Keratinocyte (primary cell): ENCODE measurements around the gene KCNB1. TPM values are rescaled to one million over a fixed set of nuclear protein-coding genes. Genes with fewer than 3 reads are reported as not detected.

Experiments
- DNase-seq: peaks from one replicate; pipeline ENCODE4 v3.0.0-alpha.2; 2011; ENCODE audit warnings: low read depth, missing footprints, low spot score
- FAIRE-seq: peaks from 2 replicates; lab custom pipeline; 2011; peaks lifted over from hg19 to GRCh38; lab: Jason Lieb, UNC
- H2AFZ ChIP-seq: 2 replicates; pipeline ENCODE4 v1.6.0; 2012; ENCODE audit warnings: low read length, control low read depth, inconsistent platforms; ENCODE audit not compliant: control insufficient read depth
- H3K27ac ChIP-seq: 2 replicates; pipeline ENCODE4 v1.5.1; 2011; ENCODE audit warnings: low read length; ENCODE audit not compliant: control insufficient read depth, insufficient read depth
- H3K27me3 ChIP-seq: 3 replicates; pipeline ENCODE4 v1.6.0; 2011; ENCODE audit warnings: low read length; ENCODE audit not compliant: control insufficient read depth, insufficient read depth; ENCODE audit errors: extremely low read depth
- H3K36me3 ChIP-seq, 2 experiments: 2 replicates in 1 of 2; 3 replicates in 1 of 2; pipeline ENCODE4 v1.5.1; 2011; ENCODE audit warnings: low read length in 2 of 2, mild to moderate bottlenecking in 1 of 2; ENCODE audit not compliant: control insufficient read depth in 2 of 2, insufficient read depth in 2 of 2; ENCODE audit errors: extremely low read depth in 1 of 2
- H3K4me1 ChIP-seq: 3 replicates; pipeline ENCODE4 v1.5.1; 2011; ENCODE audit warnings: low read length; ENCODE audit not compliant: control insufficient read depth, insufficient read depth; ENCODE audit errors: extremely low read depth
- H3K4me2 ChIP-seq: 3 replicates; pipeline ENCODE4 v1.6.0; 2011; ENCODE audit warnings: low read depth, low read length; ENCODE audit not compliant: control insufficient read depth, insufficient read depth; ENCODE audit errors: extremely low read depth
- H3K4me3 ChIP-seq, 3 experiments: fragments of 200-600 bp in 1 of 3; sonication (generic) in 1 of 3; 2 replicates in 2 of 3; 3 replicates in 1 of 3; pipeline ENCODE4 v1.5.1; 2011 to 2016; ENCODE audit warnings: low read length in 3 of 3, mild to moderate bottlenecking in 3 of 3, control low read depth in 2 of 3, inconsistent platforms in 1 of 3, low read depth in 1 of 3, mixed read lengths in 1 of 3, mixed run types in 1 of 3, moderate library complexity in 1 of 3; ENCODE audit not compliant: control insufficient read depth in 2 of 3, insufficient read depth in 2 of 3; ENCODE audit errors: extremely low read depth in 1 of 3
- H3K79me2 ChIP-seq: 2 replicates; pipeline ENCODE4 v1.6.0; 2012; ENCODE audit warnings: low read length; ENCODE audit not compliant: control insufficient read depth, insufficient read depth
- H3K9ac ChIP-seq: 3 replicates; pipeline ENCODE4 v1.6.0; 2011; ENCODE audit warnings: low read length; ENCODE audit not compliant: control insufficient read depth, insufficient read depth; ENCODE audit errors: extremely low read depth
- H3K9me1 ChIP-seq: 3 replicates; pipeline ENCODE4 v1.6.0; 2011; ENCODE audit warnings: low read length; ENCODE audit not compliant: control insufficient read depth, insufficient read depth; ENCODE audit errors: extremely low read depth
- H3K9me3 ChIP-seq: 2 replicates; pipeline ENCODE4 v1.5.1; 2012; ENCODE audit warnings: low read depth, low read length; ENCODE audit not compliant: control insufficient read depth
- H4K20me1 ChIP-seq: 3 replicates; pipeline ENCODE4 v1.6.0; 2011; ENCODE audit warnings: low read length; ENCODE audit not compliant: control insufficient read depth, insufficient read depth; ENCODE audit errors: extremely low read depth
- CTCF ChIP-seq, 3 experiments: IDR thresholded peaks in 1 of 3; conservative IDR thresholded peaks in 1 of 3; optimal IDR thresholded peaks in 1 of 3; 2 replicates in 2 of 3; 3 replicates in 1 of 3; pipeline versions ENCODE3 to v1.5.1; 2011; ENCODE audit warnings: low read length in 3 of 3, mild to moderate bottlenecking in 3 of 3, moderate library complexity in 2 of 3, control low read depth in 1 of 3, inconsistent platforms in 1 of 3; ENCODE audit not compliant: insufficient read depth in 2 of 3; ENCODE audit errors: extremely low read depth in 1 of 3
- EZH2 ChIP-seq: IDR thresholded peaks from one replicate; pipeline ENCODE4 v1.6.1; 2012; ENCODE audit warnings: inconsistent platforms, mild to moderate bottlenecking, low read length, moderate library complexity
- dilution Hi-C: fragments of 300-500 bp; cut with MboI; formaldehyde crosslinking; loops from one replicate; pipeline ENCODE4 v1.7.0; 2020; ENCODE audit warnings: low sequenced_read_pairs; ENCODE audit not compliant: extremely low pct_ligation_motif_present
- polyA plus RNA-seq, 5 experiments: library from polyadenylated mRNA; depleted of rRNA in 3 of 5; stranded (reverse) in 3 of 5; stranded (forward) in 1 of 5; unstranded in 1 of 5; fragments of >200 nt; gene quantifications; 1 replicate in 1 of 5; 2 replicates in 3 of 5; 3 replicates in 1 of 5; pipeline versions ENCODE4 v1.2.1 to v1.2.3, GENCODE V29; 2011 to 2012; ENCODE audit warnings: missing spikeins in 2 of 5, low read depth in 1 of 5, low replicate concordance in 1 of 5

The KCNB1 gene
- polyA plus RNA-seq, 1 donor (not counting 4 experiments of a cell fraction or from before 2014, with no cell fraction given), result not detected

DNA sequence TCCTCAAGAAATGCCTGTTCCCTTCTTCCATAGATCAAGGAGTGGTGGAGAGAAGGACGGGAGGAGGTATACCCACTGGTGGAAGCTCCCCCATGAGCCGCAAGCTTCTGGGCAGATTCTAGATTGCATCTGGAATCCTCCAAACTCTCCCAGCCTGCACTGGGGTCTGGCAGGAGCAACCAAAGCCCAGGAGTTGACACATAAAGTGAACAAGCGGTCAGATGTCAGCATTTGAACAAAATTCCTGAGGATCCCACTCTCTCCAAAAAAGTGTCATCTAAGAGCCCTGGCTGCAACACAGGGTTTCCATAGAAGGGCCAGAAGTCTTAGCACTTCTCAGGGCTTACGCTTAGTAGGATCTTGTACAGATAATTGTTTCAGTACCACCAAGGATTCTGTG is 88.2 kb downstream of the KCNB1 start:
- no peak overlapping the region for H3K4me2 ChIP-seq

DNA sequence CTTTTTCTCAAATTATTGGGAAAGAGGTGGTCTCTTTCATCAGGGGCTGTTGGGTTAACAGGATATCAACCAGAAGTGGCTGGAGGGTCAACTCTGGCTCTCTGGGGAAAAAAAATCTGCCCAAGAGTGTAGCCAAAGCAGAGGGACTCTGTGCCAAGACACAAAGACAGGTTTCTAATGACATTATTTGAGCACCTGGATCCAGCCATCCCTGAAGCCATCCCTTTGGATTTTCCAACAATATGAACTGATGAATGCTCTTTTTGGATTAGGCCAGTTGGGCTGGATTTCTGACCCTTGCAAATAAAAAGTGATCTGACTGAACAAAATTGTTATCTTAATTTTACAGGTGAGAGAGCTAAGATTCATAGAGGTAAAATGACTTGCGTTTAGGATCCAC is 88.7 kb downstream of the KCNB1 start:
- no peak for TF ChIP-seq CTCF (optimal IDR thresholded peaks at IDR 0.05 in 1 of 3, IDR thresholded peaks at IDR 0.05 in 1 of 3, conservative IDR thresholded peaks at IDR 0.05 in 1 of 3; ENCODE audit: extremely low read depth in 1 of 3, insufficient read depth in 2 of 3, low read length in 3 of 3)
- TF ChIP-seq EZH2, result no peak
- Histone ChIP-seq H3K79me2 (no peaks in the 10 kb centered on the region), H3K9me3 (no peaks in the 10 kb centered on the region), H3K4me1 (peaks cover 7% of the 10 kb centered on the region), H2AFZ (no peak overlapping the region), H3K9ac (no peak overlapping the region), H3K27me3 (peaks cover 29% of the 10 kb centered on the region), H3K27ac (no peak overlapping the region), H3K4me2 (no peak overlapping the region), H3K4me3 (no peak overlapping the region), H4K20me1 (no peaks in the 10 kb centered on the region), H3K9me1 (no peaks in the 10 kb centered on the region), H3K36me3 (no peaks in the 10 kb centered on the region)
- DNase-seq, result no peak
- dilution Hi-C loops, result no loop called here
- FAIRE-seq, result no peak

More for the DNA sequence above, 88.2 kb downstream of the KCNB1 start:
- H3K27ac ChIP-seq, result no peak overlapping the region
- FAIRE-seq, result no peak
- DNase-seq, result no peak
- H4K20me1 ChIP-seq, result no peaks in the 10 kb centered on the region
- H3K9me3 ChIP-seq, result no peaks in the 10 kb centered on the region
- H3K79me2 ChIP-seq, result no peaks in the 10 kb centered on the region
- H2AFZ ChIP-seq, result no peak overlapping the region
- TF ChIP-seq EZH2, result no peak
- no peak for TF ChIP-seq CTCF (optimal IDR thresholded peaks at IDR 0.05 in 1 of 3, IDR thresholded peaks at IDR 0.05 in 1 of 3, conservative IDR thresholded peaks at IDR 0.05 in 1 of 3; ENCODE audit: extremely low read depth in 1 of 3, insufficient read depth in 2 of 3, low read length in 3 of 3)
- H3K27me3 ChIP-seq, result peaks cover 27% of the 10 kb centered on the region
- H3K4me1 ChIP-seq, result peaks cover 7% of the 10 kb centered on the region
- dilution Hi-C loops, result no loop called here
- H3K36me3 ChIP-seq, result no peaks in the 10 kb centered on the region
- no peak overlapping the region for H3K4me3 ChIP-seq
- H3K9me1 ChIP-seq, result no peaks in the 10 kb centered on the region
- H3K9ac ChIP-seq, result no peak overlapping the region
